AG09309 (cell line): ENCODE measurements around the gene RAB5B.
"Not testable (repeated sequence)": the region's sequence is repeated elsewhere in the genome, so short reads cannot be mapped to it uniquely, and the experiment has no call there.

Experiments
- DNase-seq: peaks from one replicate; pipeline ENCODE4 v3.0.0-alpha.2; 2010; ENCODE audit warnings: low read depth
- H3K4me3 ChIP-seq: 2 replicates; pipeline ENCODE4 v1.5.1; 2011; ENCODE audit warnings: mild to moderate bottlenecking, low read depth, low read length, moderate library complexity; ENCODE audit not compliant: control insufficient read depth
- CTCF ChIP-seq: IDR thresholded peaks from 2 replicates; pipeline ENCODE4 v1.5.1; 2011; ENCODE audit warnings: mild to moderate bottlenecking, low read depth, low read length, inconsistent platforms; ENCODE audit not compliant: insufficient read depth, control insufficient read depth; ENCODE audit errors: missing control alignments

Gene RAB5B

GRCh38 chr12:55983232-55983842, 9.5 kb downstream of the RAB5B start:
- no peak for DNase-seq
- H3K4me3 ChIP-seq, result no peak overlapping the region
- TF ChIP-seq CTCF, result no peak

- DNase-seq, result no peak
- no peak overlapping the region for H3K4me3 ChIP-seq
- no peak for TF ChIP-seq CTCF
Measured at GRCh38 chr12:55984861-55985260, 11.0 kb downstream of the RAB5B start.

- no peak for DNase-seq
- TF ChIP-seq CTCF, result no peak
- H3K4me3 ChIP-seq, result no peak overlapping the region
Measured at GRCh38 chr12:55985341-55985740, 11.5 kb downstream of the RAB5B start.

- DNase-seq, H3K4me3 ChIP-seq: not testable (repeated sequence)
Measured at GRCh38 chr12:55985976-55986375, 12.1 kb downstream of the RAB5B start.

- DNase-seq, result no peak
- TF ChIP-seq CTCF, result no peak
- no peak overlapping the region for H3K4me3 ChIP-seq
Measured at GRCh38 chr12:55991110-55991509, 17.2 kb downstream of the RAB5B start.

- DNase-seq, result no peak
- no peak overlapping the region for H3K4me3 ChIP-seq
- TF ChIP-seq CTCF, result no peak
Measured at GRCh38 chr12:55993230-55993853, 19.5 kb downstream of the RAB5B start.

- TF ChIP-seq CTCF, result no peak
- no peak for DNase-seq
Measured at GRCh38 chr12:55995366-55995765, 21.5 kb downstream of the RAB5B start.

More at GRCh38 chr12:55995366-55995765, 21.5 kb downstream of the RAB5B start:
- no peak overlapping the region for H3K4me3 ChIP-seq
